ENCODE results near the gene TEX2. TPM values are rescaled to one million over a fixed set of nuclear protein-coding genes. Genes with fewer than 3 reads are reported as not detected.

The TEX2 gene
- total RNA-seq, 4 donors from 2014 or later = 35.5 to 41.3 (median 36.9) TPM

DNA sequence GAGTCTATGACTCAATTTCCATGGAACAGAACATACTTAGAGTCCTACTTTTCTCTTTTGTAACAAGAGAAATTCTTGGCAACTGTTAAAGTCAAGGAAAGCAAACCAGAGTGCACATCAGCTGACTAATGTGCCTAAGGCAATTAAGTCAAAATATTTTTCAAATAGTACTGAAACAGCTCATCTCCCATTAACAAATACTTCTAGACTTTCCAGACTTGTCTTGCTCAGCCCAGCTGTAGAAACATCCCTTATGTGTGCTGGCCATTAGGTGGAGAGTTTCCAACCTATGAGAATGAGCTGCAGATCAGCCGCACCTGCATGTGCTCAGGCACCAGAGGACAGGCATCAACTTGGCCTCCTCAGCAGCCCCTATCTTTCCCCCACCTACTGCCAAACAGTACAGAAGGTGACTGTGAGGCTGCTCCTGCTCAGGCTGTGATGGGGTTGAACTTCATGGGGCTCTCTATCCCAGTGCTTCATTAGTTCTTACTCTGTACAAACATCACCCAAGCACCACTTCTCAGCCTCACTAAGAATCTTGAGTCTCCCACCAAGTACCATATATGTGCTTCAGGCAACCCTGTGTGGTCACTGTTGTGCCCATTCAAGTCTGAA, 32.2 kb downstream of the TEX2 start:
- 27% methylated on average over 1 of the region's 1 CpG for WGBS
- peak overlapping the region; percentile 52 for H3K27ac ChIP-seq
- peaks cover 27% of the 10 kb centered on the region for H3K4me1 ChIP-seq
- DNase-seq (ENCODE audit: low spot score in 2 of 2) = no peak
- H3K4me3 ChIP-seq = no peak overlapping the region
- TF ChIP-seq POLR2A (IDR thresholded peaks at IDR 0.05) (no peak), CTCF (IDR thresholded peaks at IDR 0.05) (no peak), POLR2AphosphoS5 (IDR thresholded peaks at IDR 0.05) (no peak), EP300 (IDR thresholded peaks at IDR 0.05) (no peak)
- no peaks in the 10 kb centered on the region for H3K27me3 ChIP-seq
- no peaks in the 10 kb centered on the region for H3K9me3 ChIP-seq
- H3K36me3 ChIP-seq = no peaks in the 10 kb centered on the region

DNA sequence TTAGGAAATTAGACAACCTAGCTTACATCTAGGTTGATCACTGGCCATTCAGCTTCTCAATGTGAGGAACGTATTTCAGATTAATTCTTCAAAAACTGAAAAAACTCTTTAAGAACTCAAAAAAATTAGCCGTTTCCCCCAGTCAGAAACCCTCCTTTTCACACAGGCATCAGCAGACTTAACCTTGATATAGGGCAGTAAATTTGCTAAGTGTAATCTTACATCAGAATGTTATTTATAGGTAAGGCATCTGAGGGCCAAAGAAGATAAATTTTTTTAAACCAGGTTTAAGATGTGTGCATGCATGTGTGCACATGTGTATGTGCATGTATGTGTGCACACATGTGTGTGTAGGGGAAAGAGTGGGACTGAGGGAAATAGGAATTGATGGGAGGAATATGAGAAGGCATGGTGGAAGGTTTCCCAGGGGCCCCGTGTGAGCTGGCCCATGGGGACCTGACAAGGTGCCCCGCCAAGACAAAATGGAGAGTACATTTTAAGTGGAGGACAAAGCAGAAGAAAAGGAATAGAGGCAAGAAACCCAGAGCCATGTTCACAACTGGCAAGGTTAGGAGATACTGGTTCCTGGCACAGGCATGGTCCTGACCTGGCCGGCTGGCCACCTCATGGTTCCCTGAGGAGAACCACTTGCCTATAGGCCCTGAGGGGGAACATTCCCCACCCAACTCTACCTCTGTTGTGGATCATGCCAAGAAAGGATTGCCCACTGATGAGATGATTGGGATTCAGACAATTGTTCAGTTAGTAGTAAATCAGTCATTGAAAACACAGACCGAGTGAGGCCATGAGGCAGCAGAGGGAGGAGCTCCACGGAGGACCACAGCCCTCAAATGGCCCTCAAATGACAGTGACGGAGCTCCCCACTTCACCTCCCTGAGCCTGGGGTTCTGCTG, 33.0 kb downstream of the TEX2 start:
- no peaks in the 10 kb centered on the region for H3K36me3 ChIP-seq
- H3K9me3 ChIP-seq = no peaks in the 10 kb centered on the region
- H3K4me3 ChIP-seq = no peak overlapping the region
- H3K27ac ChIP-seq = peak overlapping the region; percentile 52
- 74% methylated on average over 8 of the region's 8 CpGs for WGBS
- no peaks in the 10 kb centered on the region for H3K27me3 ChIP-seq
- TF ChIP-seq POLR2A (IDR thresholded peaks at IDR 0.05) (no peak), POLR2AphosphoS5 (IDR thresholded peaks at IDR 0.05) (no peak), CTCF (IDR thresholded peaks at IDR 0.05) (no peak), EP300 (IDR thresholded peaks at IDR 0.05) (no peak)
- H3K4me1 ChIP-seq = peaks cover 27% of the 10 kb centered on the region
- no peak for DNase-seq (ENCODE audit: low spot score in 2 of 2)

DNA sequence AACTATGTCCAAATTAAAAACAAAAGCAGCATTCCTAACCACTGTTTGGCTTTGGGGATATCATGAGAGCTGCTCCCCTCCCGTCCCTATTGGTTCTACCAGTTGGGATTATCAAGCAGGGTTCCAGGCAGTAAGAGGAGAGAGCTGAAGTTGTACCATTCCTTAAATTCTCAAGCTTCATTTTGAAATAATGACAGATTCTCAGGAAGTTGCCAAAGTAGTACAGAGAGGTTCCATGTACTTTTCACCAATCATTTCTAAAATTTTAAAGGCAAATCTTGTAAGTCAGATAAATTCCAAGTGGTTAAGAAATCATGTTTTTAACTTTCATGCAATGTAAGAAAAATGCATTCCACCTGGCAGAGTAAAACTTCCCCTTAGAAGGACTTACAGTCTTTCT, 36.9 kb downstream of the TEX2 start:
- no peaks in the 10 kb centered on the region for H3K9me3 ChIP-seq
- no peak overlapping the region for H3K4me3 ChIP-seq
- H3K4me1 ChIP-seq = peaks cover 14% of the 10 kb centered on the region
- no peak overlapping the region for H3K27ac ChIP-seq
- DNase-seq (ENCODE audit: low spot score in 2 of 2) = no peak
- H3K36me3 ChIP-seq = no peaks in the 10 kb centered on the region
- no peaks in the 10 kb centered on the region for H3K27me3 ChIP-seq
- TF ChIP-seq EP300 (IDR thresholded peaks at IDR 0.05) = no peak
- TF ChIP-seq CTCF (IDR thresholded peaks at IDR 0.05) = no peak
- TF ChIP-seq POLR2AphosphoS5 (IDR thresholded peaks at IDR 0.05) = no peak
- TF ChIP-seq POLR2A (IDR thresholded peaks at IDR 0.05) = no peak
- 81% methylated on average over 1 of the region's 1 CpG for WGBS

DNA sequence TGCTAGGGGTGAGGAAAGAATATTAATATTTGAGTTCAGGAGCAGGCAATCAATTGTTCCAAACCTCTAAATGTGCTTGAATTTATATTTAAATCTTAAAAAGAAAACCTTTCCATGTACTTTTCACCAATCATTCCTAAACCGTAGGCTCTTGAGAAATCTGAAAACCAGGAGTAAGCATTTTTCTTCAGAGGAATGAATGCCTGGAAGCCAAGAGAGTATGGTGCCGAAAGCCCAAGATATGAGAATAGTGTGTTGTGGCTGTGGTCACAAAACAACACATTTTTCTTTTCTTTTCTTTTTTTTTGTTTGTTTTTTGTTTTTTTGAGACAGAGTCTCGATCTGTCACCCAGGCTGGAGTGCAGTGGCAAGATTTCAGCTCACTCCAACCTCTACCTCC, 37.6 kb downstream of the TEX2 start:
- H3K9me3 ChIP-seq = no peaks in the 10 kb centered on the region
- 92% methylated on average over 3 of the region's 3 CpGs for WGBS
- no peak overlapping the region for H3K27ac ChIP-seq
- peaks cover 6% of the 10 kb centered on the region for H3K4me1 ChIP-seq
- no peak for DNase-seq (ENCODE audit: low spot score in 2 of 2)
- no peaks in the 10 kb centered on the region for H3K27me3 ChIP-seq
- no peaks in the 10 kb centered on the region for H3K36me3 ChIP-seq
- TF ChIP-seq CTCF (IDR thresholded peaks at IDR 0.05) (no peak), POLR2A (IDR thresholded peaks at IDR 0.05) (no peak), EP300 (IDR thresholded peaks at IDR 0.05) (no peak), POLR2AphosphoS5 (IDR thresholded peaks at IDR 0.05) (no peak)
- H3K4me3 ChIP-seq = no peak overlapping the region

GRCh38 chr17:64223931-64224629, 39.0 kb downstream of the TEX2 start:
- Histone ChIP-seq H3K36me3 (no peaks in the 10 kb centered on the region), H3K4me1 (peaks cover 10% of the 10 kb centered on the region), H3K4me3 (no peak overlapping the region), H3K27ac (no peak overlapping the region), H3K27me3 (no peaks in the 10 kb centered on the region), H3K9me3 (no peaks in the 10 kb centered on the region)
- TF ChIP-seq POLR2AphosphoS5 (IDR thresholded peaks at IDR 0.05) (no peak), POLR2A (IDR thresholded peaks at IDR 0.05) (no peak), CTCF (IDR thresholded peaks at IDR 0.05) (no peak), EP300 (IDR thresholded peaks at IDR 0.05) (no peak)
- DNase-seq (ENCODE audit: low spot score in 2 of 2) = no peak
- 88% methylated on average over 4 of the region's 4 CpGs for WGBS
